Activated CD4-positive, alpha-beta T cell treated with anti-CD3 and anti-CD28 coated beads, Interleukin-2, amount 10 ng/mL, durations not matched to agents 24 days and 14 days (primary cell): ENCODE data around the gene MGAT4B. TPM values are rescaled to one million over a fixed set of nuclear protein-coding genes. Genes with fewer than 3 reads are reported as not detected.

Source experiments
- DNase-seq: peaks from one replicate; pipeline ENCODE4 v3.0.0; 2022
- H3K27ac Mint-ChIP-seq: one replicate; pipeline ENCODE4 v1.8.0; 2022; ENCODE audit warnings: mild to moderate bottlenecking, mixed read lengths
- H3K27me3 Mint-ChIP-seq: one replicate; pipeline ENCODE4 v1.8.0; 2022; ENCODE audit warnings: mixed read lengths
- H3K36me3 Mint-ChIP-seq: one replicate; pipeline ENCODE4 v1.8.0; 2022; ENCODE audit warnings: low read depth, mild to moderate bottlenecking, mixed read lengths
- H3K4me1 Mint-ChIP-seq: one replicate; pipeline ENCODE4 v1.8.0; 2021; ENCODE audit warnings: mixed read lengths
- H3K4me3 Mint-ChIP-seq: one replicate; pipeline ENCODE4 v1.8.0; 2022; ENCODE audit warnings: mild to moderate bottlenecking, moderate library complexity, mixed read lengths
- H3K9me3 Mint-ChIP-seq: one replicate; pipeline ENCODE4 v1.8.0; 2021; ENCODE audit warnings: mixed read lengths
- intact Hi-C: fragments of 100-400 bp; cut with micrococcal nuclease; formaldehyde crosslinking; loops from one replicate; pipeline ENCODE4 v1.15.1; 2023
- total RNA-seq: library from RNA; stranded (reverse); gene quantifications from 2 replicates; pipeline ENCODE4 v1.2.3, GENCODE V29; 2022

MGAT4B gene
- total RNA-seq, 1 donor from 2014 or later, result 126 TPM

- Mint-ChIP-seq H3K9me3 (no peaks in the 10 kb centered on the region), H3K36me3 (peaks cover 47% of the 10 kb centered on the region), H3K4me1 (peaks cover 2% of the 10 kb centered on the region), H3K27me3 (no peaks in the 10 kb centered on the region), H3K4me3 (no peak overlapping the region), H3K27ac (no peak overlapping the region)
- no peak for DNase-seq
- intact Hi-C loops, result no loop called here
Measured at GRCh38 chr5:179772351-179772750, 34.3 kb downstream of the MGAT4B start.

DNA sequence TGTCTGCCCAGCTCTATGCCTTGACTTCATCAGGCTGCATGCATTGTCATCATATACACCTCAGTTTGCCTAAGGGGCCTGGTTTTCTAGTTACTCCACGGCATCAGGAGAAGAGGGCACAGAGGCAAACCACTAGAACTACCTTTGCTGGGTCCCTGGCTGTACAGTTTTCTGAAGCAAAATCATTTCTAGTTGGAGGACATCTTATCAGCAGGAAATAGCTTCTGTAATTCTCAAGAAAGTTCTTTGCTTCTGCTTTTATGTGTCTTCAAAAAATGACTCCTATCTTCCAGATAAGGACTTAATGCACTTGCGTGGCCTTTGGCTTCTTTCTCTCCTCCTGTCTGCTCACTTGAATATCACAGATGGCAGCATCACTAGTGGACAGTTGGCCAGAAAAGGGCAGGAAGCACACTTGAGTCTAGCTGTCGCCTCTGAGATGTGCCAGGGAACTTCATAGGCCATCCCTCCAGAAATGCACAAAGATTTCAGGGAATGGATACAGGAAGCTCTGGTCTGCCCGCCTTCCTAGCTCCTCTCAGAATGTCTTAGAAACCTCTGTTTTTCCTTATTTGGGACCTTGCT is 35.3 kb downstream of the MGAT4B start:
- Mint-ChIP-seq H3K27me3 (no peaks in the 10 kb centered on the region), H3K9me3 (no peaks in the 10 kb centered on the region), H3K36me3 (peaks cover 47% of the 10 kb centered on the region), H3K27ac (no peak overlapping the region), H3K4me3 (no peak overlapping the region), H3K4me1 (peaks cover 2% of the 10 kb centered on the region)
- DNase-seq, result no peak
- intact Hi-C loops, result no loop called here

GRCh38 chr5:179769796-179770195 is 36.9 kb downstream of the MGAT4B start:
- Mint-ChIP-seq H3K9me3 (no peaks in the 10 kb centered on the region), H3K27ac (no peak overlapping the region), H3K4me1 (peaks cover 6% of the 10 kb centered on the region), H3K27me3 (no peaks in the 10 kb centered on the region), H3K36me3 (peaks cover 53% of the 10 kb centered on the region), H3K4me3 (no peak overlapping the region)
- DNase-seq, result no peak
- intact Hi-C loops, result no loop called here

DNA sequence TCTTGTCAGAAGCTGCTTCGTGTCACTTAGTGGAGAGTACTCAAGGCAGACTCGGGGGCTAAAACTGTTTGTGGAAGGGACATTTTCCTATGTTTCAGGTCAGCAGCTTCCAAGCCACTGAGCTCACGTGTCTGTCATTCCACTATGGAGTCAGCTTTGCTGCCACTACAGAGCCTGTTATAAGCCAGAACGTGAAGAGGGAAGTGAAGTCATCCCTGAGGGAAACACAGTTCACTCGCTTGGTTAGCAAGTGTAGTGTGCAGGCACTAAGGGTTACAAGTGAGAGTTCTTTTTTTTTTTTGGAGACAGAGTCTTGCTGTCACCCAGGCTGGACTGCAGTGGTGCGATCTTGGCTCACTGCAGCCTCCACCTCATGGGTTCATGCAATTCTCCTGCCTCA is 37.4 kb downstream of the MGAT4B start:
- Mint-ChIP-seq H3K4me3 (no peak overlapping the region), H3K27ac (no peak overlapping the region), H3K27me3 (no peaks in the 10 kb centered on the region), H3K4me1 (peaks cover 6% of the 10 kb centered on the region), H3K9me3 (no peaks in the 10 kb centered on the region), H3K36me3 (peaks cover 53% of the 10 kb centered on the region)
- intact Hi-C loops, result no loop called here
- DNase-seq, result no peak

DNA sequence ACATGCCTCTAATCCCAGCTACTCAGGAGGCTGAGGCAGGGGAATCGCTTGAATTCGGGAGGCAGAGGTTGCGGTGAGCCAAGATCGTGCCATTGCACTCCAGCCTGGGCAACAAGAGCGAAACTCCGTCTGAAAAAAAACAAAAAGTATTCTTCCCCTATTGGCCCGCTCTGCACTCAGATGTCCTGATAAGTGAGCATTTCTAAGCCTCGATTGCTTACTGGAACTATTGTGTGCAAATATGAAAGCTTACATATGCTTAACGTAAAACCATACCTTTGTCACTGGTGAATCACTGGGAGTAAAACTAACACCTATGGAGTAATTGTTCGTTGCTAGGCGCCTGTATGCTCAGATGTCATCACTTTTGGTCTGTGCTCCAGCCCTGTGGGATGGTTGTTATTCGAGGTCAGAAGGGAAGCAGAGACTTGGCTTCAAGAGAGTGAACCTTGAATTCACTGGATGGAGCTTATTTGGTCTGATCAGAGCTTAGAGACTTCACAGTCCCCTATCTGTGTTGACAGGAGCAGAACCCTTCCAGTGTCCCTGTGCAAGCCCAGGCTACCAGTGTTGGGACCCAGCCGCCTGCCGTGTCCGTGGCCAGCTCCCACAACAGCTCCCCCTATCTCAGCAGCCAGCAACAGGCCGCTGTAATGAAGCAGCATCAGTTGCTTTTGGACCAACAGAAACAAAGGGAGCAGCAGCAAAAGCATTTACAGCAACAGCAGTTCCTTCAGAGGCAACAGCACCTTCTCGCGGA is 38.2 kb downstream of the MGAT4B start:
- no peaks in the 10 kb centered on the region for H3K9me3 Mint-ChIP-seq
- no peak overlapping the region for H3K4me3 Mint-ChIP-seq
- H3K4me1 Mint-ChIP-seq, result peaks cover 10% of the 10 kb centered on the region
- peaks cover 51% of the 10 kb centered on the region for H3K36me3 Mint-ChIP-seq
- DNase-seq, result no peak
- H3K27ac Mint-ChIP-seq, result no peak overlapping the region
- intact Hi-C loops, result no loop called here
- no peaks in the 10 kb centered on the region for H3K27me3 Mint-ChIP-seq

GRCh38 chr5:179767496-179768100 is 39.1 kb downstream of the MGAT4B start:
- Mint-ChIP-seq H3K4me1 (peaks cover 18% of the 10 kb centered on the region), H3K27ac (no peak overlapping the region), H3K27me3 (no peaks in the 10 kb centered on the region), H3K9me3 (no peaks in the 10 kb centered on the region), H3K4me3 (no peak overlapping the region), H3K36me3 (peaks cover 42% of the 10 kb centered on the region)
- no peak for DNase-seq
- intact Hi-C loops, result no loop called here

DNA sequence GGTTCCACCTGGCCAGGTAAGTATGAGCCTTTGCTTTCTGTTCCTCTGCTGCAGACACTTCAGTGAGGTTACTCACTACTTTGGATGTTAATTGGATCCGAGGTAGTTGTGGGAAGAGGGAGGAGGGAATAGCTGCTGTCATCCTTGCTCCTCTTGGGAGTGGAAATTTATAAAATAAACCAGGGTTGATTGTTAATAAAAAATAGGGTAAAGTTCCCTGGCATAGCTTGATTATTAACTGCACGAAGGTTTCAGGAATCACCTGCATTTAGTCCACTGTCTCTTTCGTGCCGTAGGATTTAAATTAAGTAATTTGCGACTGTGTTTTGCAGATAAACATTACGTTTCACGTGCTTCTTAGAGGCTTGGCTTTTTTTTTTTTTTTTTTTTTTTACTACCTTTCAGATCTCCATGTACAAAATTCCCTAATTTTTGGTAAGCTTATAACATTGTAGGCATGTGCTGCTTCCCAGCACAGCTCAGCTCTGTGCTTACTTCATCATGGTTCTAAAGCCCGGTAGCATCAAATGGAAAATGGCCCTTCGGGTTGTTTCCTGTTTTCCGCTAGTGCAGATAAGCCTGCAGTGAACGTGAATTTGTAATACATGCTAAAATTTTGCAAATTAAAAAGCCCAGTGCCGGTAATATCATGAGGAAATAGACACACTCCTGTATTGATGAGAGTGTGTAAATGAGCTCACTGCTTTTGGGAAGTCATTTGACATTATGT is 39.8 kb downstream of the MGAT4B start:
- H3K9me3 Mint-ChIP-seq, result no peaks in the 10 kb centered on the region
- no peak for DNase-seq
- H3K27me3 Mint-ChIP-seq, result no peaks in the 10 kb centered on the region
- H3K4me1 Mint-ChIP-seq, result peaks cover 25% of the 10 kb centered on the region
- intact Hi-C loops, result no loop called here
- H3K27ac Mint-ChIP-seq, result no peak overlapping the region
- peaks cover 37% of the 10 kb centered on the region for H3K36me3 Mint-ChIP-seq
- H3K4me3 Mint-ChIP-seq, result no peak overlapping the region

DNA sequence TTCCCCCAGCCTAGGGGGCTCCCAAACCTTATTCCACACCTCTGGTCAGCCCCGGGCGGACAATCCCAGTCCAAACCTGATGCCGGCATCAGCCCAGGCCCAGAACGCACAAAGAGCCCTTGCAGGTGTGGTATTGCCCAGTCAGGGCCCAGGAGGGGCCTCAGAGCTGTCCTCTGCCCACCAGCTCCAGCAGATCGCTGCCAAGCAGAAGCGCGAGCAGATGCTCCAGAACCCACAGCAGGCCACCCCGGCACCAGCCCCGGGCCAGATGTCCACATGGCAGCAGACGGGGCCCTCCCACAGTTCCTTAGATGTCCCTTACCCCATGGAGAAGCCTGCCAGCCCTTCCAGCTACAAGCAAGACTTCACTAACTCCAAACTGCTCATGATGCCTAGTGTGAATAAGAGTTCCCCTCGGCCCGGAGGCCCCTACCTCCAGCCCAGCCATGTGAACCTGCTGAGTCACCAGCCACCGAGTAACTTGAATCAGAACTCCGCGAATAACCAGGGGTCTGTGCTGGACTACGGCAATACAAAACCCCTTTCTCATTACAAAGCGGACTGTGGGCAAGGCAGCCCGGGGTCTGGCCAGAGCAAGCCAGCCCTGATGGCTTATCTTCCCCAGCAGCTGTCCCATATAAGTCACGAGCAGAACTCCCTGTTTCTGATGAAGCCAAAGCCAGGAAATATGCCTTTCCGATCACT is 40.5 kb downstream of the MGAT4B start:
- H3K27me3 Mint-ChIP-seq, result no peaks in the 10 kb centered on the region
- H3K9me3 Mint-ChIP-seq, result no peaks in the 10 kb centered on the region
- no peak overlapping the region for H3K4me3 Mint-ChIP-seq
- no peak overlapping the region for H3K27ac Mint-ChIP-seq
- intact Hi-C loops, result no loop called here
- peaks cover 30% of the 10 kb centered on the region for H3K4me1 Mint-ChIP-seq
- H3K36me3 Mint-ChIP-seq, result peaks cover 33% of the 10 kb centered on the region
- no peak for DNase-seq

DNA sequence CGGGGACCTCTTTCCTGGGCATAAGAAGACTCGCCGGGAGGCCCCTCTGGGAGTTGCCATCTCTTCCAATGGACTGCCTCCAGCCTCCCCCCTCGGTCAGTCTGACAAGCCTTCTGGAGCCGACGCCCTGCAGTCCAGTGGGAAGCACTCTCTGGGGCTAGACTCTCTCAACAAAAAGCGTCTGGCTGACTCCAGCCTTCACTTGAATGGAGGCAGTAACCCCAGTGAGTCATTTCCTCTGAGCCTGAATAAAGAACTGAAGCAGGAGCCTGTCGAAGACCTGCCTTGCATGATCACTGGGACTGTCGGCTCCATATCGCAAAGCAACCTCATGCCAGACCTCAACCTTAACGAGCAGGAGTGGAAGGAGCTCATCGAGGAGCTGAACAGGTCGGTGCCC is 41.3 kb downstream of the MGAT4B start:
- Mint-ChIP-seq H3K9me3 (no peaks in the 10 kb centered on the region), H3K36me3 (peaks cover 27% of the 10 kb centered on the region), H3K4me3 (no peak overlapping the region), H3K27me3 (no peaks in the 10 kb centered on the region), H3K4me1 (peaks cover 32% of the 10 kb centered on the region), H3K27ac (peak overlapping the region; percentile 5)
- no peak for DNase-seq
- intact Hi-C loops, result no loop called here

- intact Hi-C loops, result loop anchor here (5.0 kb wide), 1 partner anchor 93 kb away; the partner anchor contains the start of gene MRNIP
- H3K4me1 Mint-ChIP-seq, result peaks cover 45% of the 10 kb centered on the region
Measured at GRCh38 chr5:179764056-179764455, 42.6 kb downstream of the MGAT4B start.

DNA sequence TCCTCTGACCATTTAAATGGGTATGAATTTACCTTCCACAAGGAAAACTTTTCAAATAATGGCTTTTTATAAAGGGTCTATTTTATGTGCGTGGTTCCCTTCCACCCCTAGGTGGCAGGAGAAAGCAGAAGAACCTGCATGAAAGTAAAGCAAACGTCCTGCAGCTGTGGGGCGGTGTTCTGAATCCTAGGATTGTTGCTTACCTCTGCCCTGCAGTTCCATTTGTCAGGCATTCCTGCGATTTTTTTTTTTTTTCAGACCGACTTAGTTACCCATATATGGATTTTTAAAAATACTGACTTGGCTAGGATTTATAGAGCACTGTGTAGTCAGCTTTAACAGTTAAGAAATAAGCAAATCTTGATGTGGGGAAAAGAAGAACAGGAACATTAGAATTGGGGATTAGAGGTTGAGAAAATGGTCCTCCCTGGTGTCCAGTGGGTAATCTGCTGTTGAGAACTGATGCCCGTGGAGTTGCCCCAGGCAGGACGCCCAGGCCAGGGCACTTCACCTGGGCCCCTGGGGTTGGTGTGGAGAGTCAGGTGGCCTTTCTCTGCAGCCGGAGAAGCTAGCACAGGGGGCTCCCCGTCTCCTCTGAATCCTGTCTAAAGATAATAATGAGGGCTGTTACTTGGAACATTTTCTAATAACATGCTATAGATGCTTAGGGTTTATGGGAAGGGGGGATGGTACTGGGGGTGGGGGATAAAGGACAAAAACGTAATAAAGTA is 43.3 kb downstream of the MGAT4B start:
- no peaks in the 10 kb centered on the region for H3K27me3 Mint-ChIP-seq
- peaks cover 47% of the 10 kb centered on the region for H3K4me1 Mint-ChIP-seq
- no peak overlapping the region for H3K27ac Mint-ChIP-seq
- H3K4me3 Mint-ChIP-seq, result no peak overlapping the region
- intact Hi-C loops, result loop anchor here (2.0 to 5.0 kb wide), 2 partner anchors 31 to 94 kb away; partner anchors contain the start of genes MAML1 and MRNIP
- peaks cover 18% of the 10 kb centered on the region for H3K36me3 Mint-ChIP-seq
- no peaks in the 10 kb centered on the region for H3K9me3 Mint-ChIP-seq
- DNase-seq, result peak; percentile 83

More at GRCh38 chr5:179764056-179764455, 42.6 kb downstream of the MGAT4B start:
- peaks cover 19% of the 10 kb centered on the region for H3K36me3 Mint-ChIP-seq
- no peak overlapping the region for H3K4me3 Mint-ChIP-seq
- no peak for DNase-seq
- H3K27ac Mint-ChIP-seq, result no peak overlapping the region
- H3K9me3 Mint-ChIP-seq, result no peaks in the 10 kb centered on the region
- no peaks in the 10 kb centered on the region for H3K27me3 Mint-ChIP-seq

- Mint-ChIP-seq H3K27me3 (no peaks in the 10 kb centered on the region), H3K9me3 (no peaks in the 10 kb centered on the region), H3K4me3 (no peak overlapping the region), H3K27ac (peak overlapping the region; percentile 60), H3K4me1 (peaks cover 45% of the 10 kb centered on the region), H3K36me3 (peaks cover 17% of the 10 kb centered on the region)
- DNase-seq, result no peak
- intact Hi-C loops, result loop anchor here (2.0 to 5.0 kb wide), 2 partner anchors 30 to 95 kb away; partner anchors contain the start of genes MAML1 and MRNIP
Measured at GRCh38 chr5:179762781-179763176, 43.9 kb downstream of the MGAT4B start.
